ENCODE measurements around the gene GAN.
"Not testable (repeated sequence)": the region's sequence is repeated elsewhere in the genome, so short reads cannot be mapped to it uniquely, and the experiment has no call there.

Gene GAN

DNA sequence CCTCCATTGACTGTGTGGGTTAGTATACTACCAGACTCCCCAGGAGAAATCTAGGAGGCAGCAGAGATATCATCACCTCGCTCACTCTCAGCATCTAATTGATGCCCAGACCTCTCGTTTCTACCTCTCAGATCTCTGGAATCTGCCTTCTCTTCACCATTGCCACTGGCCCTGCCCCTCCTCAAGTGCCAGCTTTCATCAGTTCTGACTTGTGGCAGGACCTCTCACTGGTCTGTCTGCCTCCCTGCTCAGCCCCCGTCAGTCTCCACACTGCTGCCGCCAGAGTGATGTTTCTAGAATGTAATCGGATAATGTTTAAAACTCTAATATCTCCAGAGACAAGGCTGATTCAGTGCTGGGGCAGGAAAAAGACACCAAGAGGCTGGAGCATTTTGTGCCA lies 15.2 kb downstream of the GAN start:
- no peak for DNase-seq (ENCODE audit: low read depth)
- TF ChIP-seq CTCF (conservative IDR thresholded peaks at IDR 0.05; ENCODE audit: low read length) = no peak
- H3K4me3 ChIP-seq (ENCODE audit: low read length) = no peak overlapping the region

DNA sequence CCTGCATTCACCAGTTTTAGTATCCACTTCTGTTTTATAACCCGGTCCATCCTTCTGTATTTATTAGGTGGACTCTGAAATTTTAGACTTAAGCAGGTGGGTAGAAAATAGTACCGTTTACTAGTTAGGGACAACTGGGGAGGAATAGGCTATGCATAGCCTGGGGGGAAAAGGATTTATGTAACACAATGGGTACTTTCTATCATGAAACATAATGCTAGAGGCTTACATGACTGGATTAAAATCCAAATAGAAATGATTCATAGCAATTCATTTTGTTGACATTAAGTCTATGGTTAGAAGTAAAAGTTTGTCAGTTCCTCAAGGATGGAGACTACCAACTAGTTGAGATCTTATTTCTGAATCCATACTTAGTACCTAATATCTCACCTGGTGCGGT lies 18.6 kb downstream of the GAN start:
- TF ChIP-seq CTCF (conservative IDR thresholded peaks at IDR 0.05; ENCODE audit: low read length) = no peak
- no peak for DNase-seq (ENCODE audit: low read depth)
- H3K4me3 ChIP-seq (ENCODE audit: low read length) = no peak overlapping the region

DNA sequence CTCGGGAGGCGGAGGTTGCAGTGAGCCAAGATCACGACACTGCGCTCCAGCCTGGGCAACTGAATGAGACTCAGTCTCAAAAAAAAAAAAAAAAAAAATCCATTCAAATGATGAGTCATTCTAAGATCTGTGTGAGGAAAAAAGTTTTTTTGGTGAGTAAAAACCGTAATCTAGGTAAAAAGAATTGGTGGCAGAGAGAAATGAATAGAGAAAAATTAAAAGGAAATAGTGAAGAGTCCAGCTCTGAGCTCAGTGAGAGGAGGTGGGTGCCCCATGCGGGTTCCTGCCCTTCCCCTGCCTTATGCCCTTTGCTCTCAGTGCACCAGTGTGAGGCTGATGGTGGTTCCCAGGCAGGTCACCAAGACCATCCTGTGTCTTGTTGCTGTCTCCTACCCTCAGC lies 20.9 kb downstream of the GAN start:
- H3K4me3 ChIP-seq (ENCODE audit: low read length) = no peak overlapping the region
- no peak for DNase-seq (ENCODE audit: low read depth)
- no peak for TF ChIP-seq CTCF (conservative IDR thresholded peaks at IDR 0.05; ENCODE audit: low read length)

- no peak for TF ChIP-seq CTCF (conservative IDR thresholded peaks at IDR 0.05; ENCODE audit: low read length)
- H3K4me3 ChIP-seq (ENCODE audit: low read length) = no peak overlapping the region
- no peak for DNase-seq (ENCODE audit: low read depth)
These were observed 22.3 kb downstream of the GAN start for GRCh38 chr16:81337097-81337496.

DNA sequence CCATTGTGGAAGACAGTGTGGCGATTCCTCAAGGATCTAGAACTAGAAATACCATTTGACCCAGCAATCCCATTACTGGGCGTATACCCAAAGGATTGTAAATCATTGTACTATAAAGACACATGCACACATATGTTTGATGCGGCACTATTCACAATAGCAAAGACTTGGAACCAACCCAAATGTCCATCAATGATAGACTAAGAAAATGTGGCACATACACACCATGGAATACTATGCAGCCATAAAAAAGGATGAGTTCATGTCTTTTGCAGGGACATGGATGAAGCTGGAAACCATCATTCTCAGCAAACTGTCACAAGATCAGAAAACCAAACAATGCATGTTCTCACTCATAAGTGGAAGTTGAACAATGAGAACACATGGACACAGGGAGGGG lies 30.4 kb downstream of the GAN start:
- not testable (repeated sequence) for H3K4me3 ChIP-seq (ENCODE audit: low read length); DNase-seq (ENCODE audit: low read depth)

DNA sequence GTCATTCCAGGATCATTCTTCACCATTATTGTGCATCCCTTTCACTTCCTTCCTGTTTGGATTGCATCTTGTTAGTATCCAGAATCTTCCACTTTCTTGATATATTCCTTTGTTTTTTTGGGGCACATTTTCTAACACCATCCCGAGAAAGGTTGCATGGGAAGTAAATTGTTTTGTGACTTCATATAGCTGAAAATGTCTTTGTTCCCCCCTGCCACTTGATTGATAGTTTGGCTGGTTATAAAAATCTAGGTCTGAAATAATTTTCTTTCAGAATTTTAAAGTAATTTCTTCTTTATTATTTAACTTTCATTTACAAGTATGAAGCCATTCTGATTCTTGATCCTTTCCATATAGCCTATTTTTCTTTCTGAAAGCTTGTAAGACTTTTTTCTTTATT lies 32.7 kb downstream of the GAN start:
- no peak for TF ChIP-seq CTCF (conservative IDR thresholded peaks at IDR 0.05; ENCODE audit: low read length)
- no peak overlapping the region for H3K4me3 ChIP-seq (ENCODE audit: low read length)
- DNase-seq (ENCODE audit: low read depth) = no peak

DNA sequence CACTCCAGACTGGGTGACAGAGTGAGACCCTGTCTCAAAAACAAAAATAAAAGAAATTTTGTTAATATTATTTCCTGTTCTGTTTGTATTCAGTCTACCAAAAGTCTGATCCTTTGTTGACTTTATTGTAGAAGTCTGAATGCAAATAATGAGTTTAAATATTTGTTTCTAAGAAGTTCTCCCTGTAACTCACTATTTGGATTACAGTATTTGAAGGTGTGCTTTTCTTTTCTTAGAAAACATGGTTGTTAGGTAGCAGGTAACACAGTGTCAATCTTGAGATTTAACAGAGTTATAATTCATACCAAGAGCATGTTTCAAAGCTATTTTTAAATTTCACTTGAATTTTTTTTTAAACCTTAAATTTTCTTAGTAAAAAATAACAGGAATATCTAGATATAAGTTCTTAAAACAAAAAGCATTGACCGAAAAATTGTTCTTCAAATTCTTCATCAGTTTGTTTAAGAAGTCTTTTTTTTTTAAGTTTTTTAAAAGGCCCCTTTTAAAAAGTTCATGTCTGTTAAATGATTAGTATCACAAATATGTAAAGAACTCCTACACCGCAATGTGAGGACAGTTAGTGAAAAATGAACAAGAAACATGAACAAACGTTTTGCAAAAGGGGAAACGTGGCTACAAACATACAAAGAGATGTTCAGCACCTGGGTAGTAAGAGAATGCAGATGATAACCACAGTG lies 35.0 kb downstream of the GAN start:
- no peak for TF ChIP-seq CTCF (conservative IDR thresholded peaks at IDR 0.05; ENCODE audit: low read length)
- H3K4me3 ChIP-seq (ENCODE audit: low read length) = no peak overlapping the region
- no peak for DNase-seq (ENCODE audit: low read depth)

- DNase-seq (ENCODE audit: low read depth) = peak; percentile 3
- TF ChIP-seq CTCF (conservative IDR thresholded peaks at IDR 0.05; ENCODE audit: low read length) = no peak
- no peak overlapping the region for H3K4me3 ChIP-seq (ENCODE audit: low read length)
These were observed 35.5 kb downstream of the GAN start for GRCh38 chr16:81350306-81350615.

Data from AG10803 (cell line).